Panc1 (cell line): ENCODE data around the gene CCL26.

Experiments
- CTCF ChIP-seq: fragments of 450-650 bp; IDR thresholded peaks from 2 replicates; pipeline ENCODE4 v1.5.1; 2017; ENCODE audit warnings: mild to moderate bottlenecking
- POLR2AphosphoS5 ChIP-seq: IDR thresholded peaks from 2 replicates; pipeline ENCODE4 v1.6.1; 2012; ENCODE audit warnings: mild to moderate bottlenecking, low read depth, low read length, moderate library complexity
- REST ChIP-seq, 2 experiments: IDR thresholded peaks; 2 replicates each; pipeline ENCODE4 v1.6.1; 2011 to 2012; ENCODE audit warnings: low read depth in 2 of 2, control low read depth in 1 of 2, low read length in 1 of 2, mild to moderate bottlenecking in 1 of 2, moderate library complexity in 1 of 2; ENCODE audit not compliant: insufficient read depth in 1 of 2
- SIN3A ChIP-seq: IDR thresholded peaks from 2 replicates; pipeline ENCODE4 v1.6.1; 2012; ENCODE audit warnings: low read depth, mild to moderate bottlenecking, low read length, moderate library complexity, borderline replicate concordance; ENCODE audit not compliant: insufficient read depth
- TCF7L2 ChIP-seq: IDR thresholded peaks from 2 replicates; pipeline ENCODE4 v1.6.1; 2011; ENCODE audit warnings: mild to moderate bottlenecking, low read depth, low read length, inconsistent platforms

GRCh38 chr7:75793676-75794075 lies 21.7 kb upstream of the CCL26 start:
- TF ChIP-seq CTCF (no peak), REST (IDR thresholded peaks at IDR 0.05; ENCODE audit: insufficient read depth in 1 of 2, low read depth in 2 of 2, low read length in 1 of 2) (no peak), POLR2AphosphoS5 (no peak), TCF7L2 (no peak), SIN3A (no peak)
